ENCODE results near the gene CC2D1A.
"Not testable (repeated sequence)": the region's sequence is repeated elsewhere in the genome, so short reads cannot be mapped to it uniquely, and the experiment has no call there.

Gene CC2D1A

DNA sequence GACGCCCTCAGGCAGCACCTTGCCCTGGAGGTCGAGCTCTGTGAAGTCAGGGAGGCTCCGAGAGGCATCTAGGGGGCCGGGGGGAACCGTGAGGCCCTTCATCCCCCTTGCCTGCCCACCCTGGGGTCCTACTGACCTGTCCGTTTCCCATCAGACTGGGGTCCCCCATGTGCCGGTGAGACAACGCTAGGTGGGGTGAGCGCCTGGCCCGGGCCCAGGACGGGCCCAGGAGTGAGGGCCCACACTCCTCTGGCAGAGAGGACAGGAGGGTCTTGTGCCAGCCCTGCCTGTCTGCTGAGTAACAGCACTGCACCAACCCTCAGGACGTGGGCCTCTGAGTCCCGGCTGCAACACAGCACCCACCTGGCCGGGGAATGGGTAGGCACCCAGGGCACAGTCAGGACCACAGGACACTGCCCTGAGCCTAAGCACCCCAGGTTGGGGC is 60.7 kb downstream of the CC2D1A start:
- H3K4me3 Mint-ChIP-seq: no peak overlapping the region
- no peaks in the 10 kb centered on the region for H3K27me3 Mint-ChIP-seq
- H3K9me3 Mint-ChIP-seq: no peaks in the 10 kb centered on the region
- peaks cover 21% of the 10 kb centered on the region for H3K36me3 Mint-ChIP-seq
- ATAC-seq: no peak
- H3K4me1 Mint-ChIP-seq: no peaks in the 10 kb centered on the region
- H3K27ac Mint-ChIP-seq: no peak overlapping the region

DNA sequence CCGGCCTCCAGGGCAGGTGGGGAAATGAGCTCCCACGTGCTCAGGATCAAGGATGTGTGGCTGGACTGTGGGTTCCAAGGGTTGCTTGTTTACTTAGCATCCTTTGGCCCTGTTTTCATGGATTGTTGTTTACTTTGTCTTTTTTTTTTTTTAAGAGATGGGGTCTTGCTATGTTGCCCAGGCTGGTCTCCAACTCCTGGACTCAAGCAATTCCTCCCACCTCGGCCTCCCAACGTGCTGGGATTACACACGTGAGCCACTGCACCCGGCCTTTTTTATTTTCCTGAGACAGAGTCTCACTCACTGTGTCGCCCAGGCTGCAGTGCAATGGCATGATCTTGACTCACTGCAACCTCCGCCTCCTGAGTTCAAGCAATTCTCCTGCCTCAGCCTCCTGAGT is 61.2 kb downstream of the CC2D1A start:
- peaks cover 20% of the 10 kb centered on the region for H3K36me3 Mint-ChIP-seq
- not testable (repeated sequence) for ATAC-seq, H3K27me3 Mint-ChIP-seq, H3K27ac Mint-ChIP-seq, H3K4me1 Mint-ChIP-seq, H3K4me3 Mint-ChIP-seq, H3K9me3 Mint-ChIP-seq

DNA sequence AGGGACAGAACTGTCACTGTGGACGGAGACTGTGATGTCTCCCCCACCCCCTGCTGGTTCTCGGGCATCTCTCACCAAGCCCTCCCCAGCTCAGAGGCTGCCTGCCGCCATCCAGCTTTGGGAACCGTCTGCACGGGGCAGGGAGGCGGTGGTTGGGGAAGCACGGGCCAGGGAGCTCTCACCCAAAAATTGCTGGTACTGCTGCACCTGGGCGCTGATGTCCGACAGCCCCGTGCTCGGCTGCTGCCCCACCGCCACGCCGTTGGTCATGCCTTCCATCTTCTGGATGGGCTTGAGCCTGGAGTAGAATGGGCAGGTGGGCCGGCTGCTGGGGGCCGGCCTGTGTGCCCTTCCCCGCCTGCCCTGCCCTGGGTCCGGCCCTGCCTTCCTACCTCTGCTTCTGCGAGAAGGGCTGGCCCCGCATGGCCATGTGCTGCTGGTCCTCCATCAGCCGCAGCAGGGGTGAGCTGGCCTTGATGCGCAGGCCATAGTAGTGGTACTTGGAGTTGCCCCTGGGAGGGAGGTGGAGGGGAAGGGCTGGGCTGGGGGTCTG is 62.5 kb downstream of the CC2D1A start:
- peaks cover 26% of the 10 kb centered on the region for H3K36me3 Mint-ChIP-seq
- H3K27me3 Mint-ChIP-seq: no peaks in the 10 kb centered on the region
- H3K4me3 Mint-ChIP-seq: no peak overlapping the region
- ATAC-seq: no peak
- no peaks in the 10 kb centered on the region for H3K4me1 Mint-ChIP-seq
- no peak overlapping the region for H3K27ac Mint-ChIP-seq
- no peaks in the 10 kb centered on the region for H3K9me3 Mint-ChIP-seq

DNA sequence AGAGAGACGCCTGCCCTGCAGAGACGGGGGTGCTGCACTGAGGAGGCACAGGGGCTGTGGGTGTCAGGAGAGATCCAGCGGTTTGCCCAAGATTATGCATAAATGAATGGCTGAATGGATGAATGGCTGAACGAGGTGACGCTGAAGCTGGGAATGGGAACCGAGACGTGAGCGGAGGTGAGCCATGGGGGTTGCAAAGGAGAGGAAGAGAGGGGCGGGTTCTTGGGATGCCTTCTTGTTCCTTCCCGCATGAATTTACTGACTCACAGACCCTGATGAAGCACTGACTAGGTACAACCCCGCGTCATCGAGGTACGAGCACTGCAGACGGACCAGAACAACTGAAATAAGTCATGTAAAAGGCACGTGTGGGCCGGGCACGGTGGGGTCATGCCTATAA is 63.0 kb downstream of the CC2D1A start:
- Mint-ChIP-seq H3K36me3 (peaks cover 29% of the 10 kb centered on the region), H3K27ac (no peak overlapping the region), H3K4me1 (peaks cover 3% of the 10 kb centered on the region)

DNA sequence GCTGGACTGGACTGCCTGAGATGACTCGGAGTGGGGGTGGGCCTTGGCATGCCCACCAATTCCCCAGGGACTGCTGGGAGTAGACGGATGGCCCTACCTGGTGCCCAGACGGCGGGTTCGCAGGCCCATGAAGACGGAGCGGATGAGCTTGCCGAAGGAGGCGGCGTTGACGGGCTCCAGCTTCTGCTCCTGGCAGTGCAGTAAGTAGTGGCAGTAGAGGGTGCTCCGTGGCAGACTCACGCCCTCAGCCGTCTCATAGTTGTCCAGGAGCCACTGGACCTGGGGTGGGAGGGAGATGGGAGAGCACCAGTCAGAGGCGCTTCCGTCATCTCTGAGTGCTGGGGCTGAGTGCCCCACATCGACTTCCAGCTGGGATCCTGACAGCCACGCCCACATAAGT is 63.9 kb downstream of the CC2D1A start:
- Mint-ChIP-seq H3K27ac (no peak overlapping the region), H3K9me3 (no peaks in the 10 kb centered on the region), H3K36me3 (peaks cover 31% of the 10 kb centered on the region), H3K4me3 (no peak overlapping the region), H3K27me3 (no peaks in the 10 kb centered on the region), H3K4me1 (peaks cover 7% of the 10 kb centered on the region)
- no peak for ATAC-seq

More for the DNA sequence above, 63.0 kb downstream of the CC2D1A start:
- Mint-ChIP-seq H3K9me3 (no peaks in the 10 kb centered on the region), H3K27me3 (no peaks in the 10 kb centered on the region), H3K4me3 (no peak overlapping the region)
- ATAC-seq: no peak

DNA sequence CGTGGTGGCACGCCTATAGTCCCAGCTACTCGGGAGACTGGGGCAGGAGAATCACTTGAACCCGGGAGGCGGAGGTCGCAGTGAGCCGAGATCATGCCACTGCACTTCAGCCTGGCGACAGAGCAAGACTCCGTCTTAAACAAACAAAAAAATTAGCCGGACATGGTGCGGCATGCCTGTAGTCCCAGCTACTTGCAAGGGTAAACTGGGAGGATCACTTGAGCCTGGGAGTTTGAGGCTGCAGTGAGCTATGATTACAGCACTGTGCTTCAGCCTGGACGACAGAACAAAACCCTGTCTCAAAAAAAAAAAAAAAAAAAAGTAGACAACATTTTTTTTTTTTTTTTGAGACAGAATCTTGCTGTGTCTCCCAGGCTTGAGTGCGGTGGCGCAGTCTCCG is 65.9 kb downstream of the CC2D1A start:
- not testable (repeated sequence) for H3K9me3 Mint-ChIP-seq, H3K27ac Mint-ChIP-seq, ATAC-seq, H3K27me3 Mint-ChIP-seq, H3K4me3 Mint-ChIP-seq
- Mint-ChIP-seq H3K36me3 (peaks cover 44% of the 10 kb centered on the region), H3K4me1 (peaks cover 15% of the 10 kb centered on the region)

DNA sequence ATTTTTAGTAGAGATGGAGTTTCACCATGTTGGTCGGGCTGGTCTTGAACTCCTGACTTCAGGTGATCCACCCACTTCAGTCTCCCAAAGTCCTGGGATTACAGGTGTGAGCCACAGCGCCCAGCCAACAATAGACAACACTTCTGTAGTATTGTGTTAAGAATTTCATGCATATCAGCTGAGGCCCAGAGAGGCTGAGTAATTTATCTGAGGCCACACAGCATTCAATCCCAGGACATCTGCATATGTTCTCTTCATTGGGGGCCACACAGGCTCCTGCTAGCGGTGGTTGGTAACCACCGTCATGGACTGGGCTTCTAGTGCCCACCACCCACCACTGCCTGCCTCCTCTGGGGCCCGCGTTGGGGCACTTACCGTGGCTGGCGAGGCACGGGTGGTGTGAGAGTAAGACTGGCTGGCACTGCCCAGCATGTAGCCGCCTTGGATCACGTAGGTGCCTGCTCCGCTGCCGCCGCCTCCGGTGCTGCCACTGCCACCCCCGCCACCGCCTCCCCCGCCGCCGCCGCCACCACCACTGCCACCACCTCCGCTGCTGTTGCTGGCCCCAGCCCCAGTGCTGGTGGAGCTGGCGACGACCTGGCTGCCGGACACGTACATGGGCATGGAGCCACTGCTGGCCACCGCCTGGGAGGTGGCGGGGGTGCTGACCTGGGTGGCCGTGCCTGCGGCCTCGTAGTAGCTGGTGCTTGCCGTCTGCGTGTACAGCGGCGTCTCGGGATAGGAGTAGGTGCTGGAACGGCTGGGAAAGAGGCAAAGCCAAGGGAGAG is 66.6 kb downstream of the CC2D1A start:
- Mint-ChIP-seq H3K36me3 (peaks cover 44% of the 10 kb centered on the region), H3K27me3 (no peaks in the 10 kb centered on the region), H3K27ac (no peak overlapping the region)

DNA sequence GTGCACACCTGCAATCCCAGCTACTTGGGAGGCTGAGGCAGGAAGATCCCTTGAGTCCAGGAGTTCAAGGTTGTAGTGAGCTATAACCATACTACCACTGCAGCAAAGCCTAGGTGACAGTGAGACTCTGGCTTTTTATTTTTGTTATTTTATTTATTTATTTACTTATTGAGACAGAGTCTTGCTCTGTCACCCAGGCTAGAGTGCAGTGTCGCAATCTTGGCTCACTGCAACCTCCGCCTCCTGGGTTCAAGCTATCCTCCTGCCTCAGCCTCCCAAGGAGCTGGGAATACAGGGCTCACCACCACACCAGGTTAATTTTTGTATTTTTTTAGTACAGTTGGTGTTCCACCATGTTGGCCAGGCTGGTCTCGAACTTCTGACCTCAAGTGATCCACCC is 67.5 kb downstream of the CC2D1A start:
- not testable (repeated sequence) for ATAC-seq, H3K9me3 Mint-ChIP-seq, H3K4me3 Mint-ChIP-seq, H3K27me3 Mint-ChIP-seq, H3K27ac Mint-ChIP-seq
- peaks cover 22% of the 10 kb centered on the region for H3K4me1 Mint-ChIP-seq
- peaks cover 44% of the 10 kb centered on the region for H3K36me3 Mint-ChIP-seq

More for the DNA sequence above, 66.6 kb downstream of the CC2D1A start:
- Mint-ChIP-seq H3K4me3 (no peak overlapping the region), H3K9me3 (no peaks in the 10 kb centered on the region), H3K4me1 (peaks cover 15% of the 10 kb centered on the region)
- no peak for ATAC-seq

DNA sequence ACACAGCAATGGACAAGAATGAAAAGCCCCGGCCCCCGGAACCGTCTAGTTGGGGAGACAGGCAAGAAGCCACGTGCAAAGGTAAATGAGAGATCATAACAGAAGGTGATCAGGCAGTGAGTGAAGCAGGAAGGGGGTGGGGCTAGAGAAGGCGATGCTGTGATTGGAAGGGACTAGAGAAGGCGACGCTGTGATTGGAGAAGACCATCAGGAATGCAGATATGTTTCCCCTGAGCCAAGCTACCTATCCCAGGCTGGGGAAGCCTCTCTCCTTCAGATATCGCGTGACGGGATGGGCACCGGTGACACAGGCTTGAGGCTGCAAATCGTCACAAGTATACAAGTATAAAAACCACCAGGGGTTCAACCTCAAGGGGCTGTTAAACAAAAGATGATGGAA is 68.1 kb downstream of the CC2D1A start:
- Mint-ChIP-seq H3K27ac (peak overlapping the region; percentile 25), H3K4me1 (peaks cover 23% of the 10 kb centered on the region), H3K36me3 (peaks cover 39% of the 10 kb centered on the region), H3K9me3 (no peaks in the 10 kb centered on the region), H3K4me3 (no peak overlapping the region), H3K27me3 (no peaks in the 10 kb centered on the region)
- no peak for ATAC-seq

DNA sequence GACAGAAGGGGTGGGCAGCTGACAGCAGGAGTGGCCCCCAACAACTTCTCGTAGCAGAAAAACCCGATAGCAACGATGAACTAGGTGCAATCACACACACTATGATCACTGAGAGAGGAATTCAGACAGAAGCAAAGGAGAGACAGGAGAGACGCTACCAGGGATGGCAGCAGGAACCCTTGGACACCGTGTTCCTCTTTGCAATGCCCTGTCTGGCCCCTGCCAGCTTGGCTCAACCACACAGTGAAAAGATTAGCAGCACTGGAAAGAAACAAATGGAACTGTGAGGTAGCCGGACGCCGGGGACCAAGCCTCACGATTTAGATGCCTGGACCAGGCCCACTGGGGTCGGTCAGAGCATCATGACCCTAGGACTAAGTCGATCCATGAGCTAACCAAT is 69.9 kb downstream of the CC2D1A start:
- Mint-ChIP-seq H3K36me3 (peaks cover 31% of the 10 kb centered on the region), H3K4me3 (no peak overlapping the region), H3K9me3 (no peaks in the 10 kb centered on the region), H3K27ac (peak overlapping the region; percentile 59), H3K27me3 (no peaks in the 10 kb centered on the region), H3K4me1 (peaks cover 33% of the 10 kb centered on the region)
- ATAC-seq: no peak

DNA sequence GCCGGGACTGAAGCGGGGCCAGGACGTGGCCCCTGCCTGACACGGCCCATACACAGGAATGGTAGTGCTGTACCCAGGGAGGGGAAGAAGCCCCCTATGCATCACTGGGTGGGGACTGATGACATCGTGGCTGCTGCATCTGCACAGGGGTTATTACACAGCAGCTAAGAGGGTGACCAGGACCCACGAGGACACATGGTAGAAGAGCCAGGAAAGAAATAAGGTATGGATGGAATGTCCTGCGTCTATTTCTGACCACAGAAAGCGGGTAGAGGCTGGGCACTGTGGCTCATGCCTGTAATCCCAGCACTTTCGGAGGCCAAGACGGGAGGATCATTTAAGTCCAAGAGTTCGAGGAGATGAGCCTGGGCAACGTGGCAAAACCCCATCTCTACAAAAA is 70.4 kb downstream of the CC2D1A start:
- peaks cover 31% of the 10 kb centered on the region for H3K36me3 Mint-ChIP-seq
- H3K9me3 Mint-ChIP-seq: no peaks in the 10 kb centered on the region
- ATAC-seq: no peak
- H3K4me3 Mint-ChIP-seq: no peak overlapping the region
- peaks cover 39% of the 10 kb centered on the region for H3K4me1 Mint-ChIP-seq
- H3K27me3 Mint-ChIP-seq: no peaks in the 10 kb centered on the region
- peak overlapping the region; percentile 59 for H3K27ac Mint-ChIP-seq

DNA sequence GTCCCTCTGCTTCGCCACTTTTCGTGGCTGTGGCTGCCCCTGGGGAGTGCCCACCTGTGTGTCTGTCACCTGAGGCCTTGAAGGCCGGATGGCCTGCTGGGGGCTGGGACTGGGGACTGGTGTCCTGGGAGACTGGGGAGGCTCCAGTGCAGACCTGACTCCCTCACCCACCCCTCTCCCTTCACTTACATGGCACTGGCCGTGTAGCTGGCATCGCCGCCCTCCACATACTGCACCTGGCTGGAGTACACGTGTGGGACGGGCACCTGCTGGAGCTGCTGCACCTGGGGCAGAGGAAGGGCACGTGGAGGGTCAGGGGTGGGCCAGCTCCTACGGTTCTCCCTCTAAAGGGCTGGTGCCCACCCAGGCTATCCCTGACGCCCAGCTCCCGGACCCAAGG is 71.8 kb downstream of the CC2D1A start:
- H3K36me3 Mint-ChIP-seq: peaks cover 28% of the 10 kb centered on the region
- peaks cover 49% of the 10 kb centered on the region for H3K4me1 Mint-ChIP-seq
- H3K27ac Mint-ChIP-seq: peak overlapping the region; percentile 81
- no peaks in the 10 kb centered on the region for H3K9me3 Mint-ChIP-seq
- no peaks in the 10 kb centered on the region for H3K27me3 Mint-ChIP-seq
- no peak for ATAC-seq
- peak overlapping the region; percentile 59 for H3K4me3 Mint-ChIP-seq

DNA sequence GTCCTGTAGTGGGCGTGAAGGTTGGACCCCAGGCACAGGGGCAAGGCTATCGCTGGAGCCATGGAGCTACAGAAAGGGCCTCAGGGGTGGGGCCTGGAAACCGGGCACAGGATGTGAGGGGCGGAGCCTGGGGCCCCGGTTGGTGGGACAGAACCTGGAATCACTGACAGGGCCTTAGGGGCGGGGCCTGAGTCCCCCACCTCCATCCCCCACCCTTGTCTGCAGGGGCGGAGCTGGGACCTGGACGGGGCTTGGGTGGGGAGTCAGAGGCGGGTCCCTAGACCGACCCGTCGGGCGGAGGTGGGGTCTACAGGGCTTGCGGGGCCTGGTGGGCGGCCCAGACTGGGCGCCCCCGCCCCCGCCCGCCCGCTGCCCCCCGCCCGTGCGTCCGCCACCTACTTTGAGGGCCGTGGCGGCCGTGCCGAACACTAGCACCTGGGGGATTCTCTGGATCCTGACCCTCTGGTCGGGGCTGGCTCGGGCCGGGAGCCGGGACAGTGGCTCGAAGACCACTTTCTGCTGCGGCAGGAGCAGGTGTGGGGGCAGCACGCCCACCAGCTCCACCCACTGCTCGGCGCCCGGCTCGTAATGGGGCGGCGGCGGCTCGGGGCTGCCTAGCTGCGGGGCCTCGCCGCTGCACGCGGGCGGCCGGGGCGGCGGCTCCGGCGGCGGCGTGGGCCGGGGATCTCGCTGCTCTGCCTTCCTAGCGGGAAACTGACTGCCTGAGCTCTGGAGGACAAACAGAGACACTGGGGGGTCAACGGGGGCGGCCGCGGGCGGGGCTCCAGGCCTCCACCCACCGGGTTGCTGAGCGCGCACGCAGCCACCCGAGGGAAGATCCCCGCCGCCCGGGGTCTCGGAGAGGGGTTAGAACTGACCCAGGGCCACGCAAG is 72.6 kb downstream of the CC2D1A start:
- Mint-ChIP-seq H3K36me3 (peaks cover 25% of the 10 kb centered on the region), H3K4me3 (peak overlapping the region; percentile 59), H3K4me1 (peaks cover 57% of the 10 kb centered on the region), H3K27me3 (no peaks in the 10 kb centered on the region), H3K27ac (peak overlapping the region; percentile 81), H3K9me3 (no peaks in the 10 kb centered on the region)
- peak; percentile 59 for ATAC-seq

DNA sequence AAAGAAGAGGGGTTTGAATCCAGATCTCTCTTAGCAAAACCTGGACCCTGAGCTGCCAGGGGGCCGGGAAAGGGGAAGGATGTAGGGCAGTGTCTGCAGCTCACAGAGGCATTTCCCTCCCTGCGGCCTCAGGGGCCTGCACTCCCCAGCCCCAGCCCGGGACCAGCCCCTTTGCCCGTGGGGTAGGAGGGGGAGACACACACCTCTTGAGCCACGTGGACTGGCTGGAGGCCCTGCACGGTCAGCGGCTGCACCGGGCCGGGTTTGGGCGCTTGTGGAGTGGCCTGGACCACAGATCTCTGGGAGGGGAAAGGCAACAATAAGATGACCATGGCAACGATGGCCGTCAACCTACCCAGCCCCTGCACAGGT is 73.2 kb downstream of the CC2D1A start:
- Mint-ChIP-seq H3K9me3 (no peaks in the 10 kb centered on the region), H3K4me3 (peak overlapping the region; percentile 45), H3K27me3 (no peaks in the 10 kb centered on the region), H3K27ac (peak overlapping the region; percentile 81), H3K36me3 (peaks cover 20% of the 10 kb centered on the region), H3K4me1 (peaks cover 55% of the 10 kb centered on the region)
- ATAC-seq: no peak

DNA sequence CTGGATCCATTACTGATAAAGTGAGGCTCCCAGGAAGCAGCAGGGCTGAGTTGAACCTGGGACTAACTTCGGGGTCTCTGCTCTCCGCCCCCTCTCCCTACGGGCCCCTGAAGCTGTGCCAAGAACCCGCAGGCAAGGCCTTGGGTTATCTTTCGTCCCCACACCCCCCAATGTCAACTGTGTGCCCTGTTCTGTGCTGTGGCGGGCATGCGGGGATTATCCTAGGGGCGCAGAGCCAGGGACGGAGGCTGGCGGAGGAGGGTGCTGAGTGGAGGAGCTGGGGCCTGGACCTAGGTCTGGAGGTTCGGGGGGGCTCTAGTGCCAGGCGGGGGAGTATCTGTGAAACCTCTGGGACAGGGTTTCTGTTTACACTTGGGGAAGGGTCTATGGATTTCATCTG is 73.7 kb downstream of the CC2D1A start:
- H3K4me3 Mint-ChIP-seq: peak overlapping the region; percentile 45
- no peaks in the 10 kb centered on the region for H3K27me3 Mint-ChIP-seq
- no peak for ATAC-seq
- peaks cover 57% of the 10 kb centered on the region for H3K4me1 Mint-ChIP-seq
- H3K36me3 Mint-ChIP-seq: peaks cover 17% of the 10 kb centered on the region
- peak overlapping the region; percentile 81 for H3K27ac Mint-ChIP-seq
- H3K9me3 Mint-ChIP-seq: no peaks in the 10 kb centered on the region

All from stimulated activated memory B cell treated with anti-CD40 and anti-IgM and Interleukin-4, amounts not matched to agents 10 μg/mL and 1 μg/mL and 100 μg/mL, for 72 hours (primary cell).